Germinal center (tissue), 1 donor: ENCODE results near the gene UPF3A.
"Not testable (repeated sequence)": the region's sequence is repeated elsewhere in the genome, so short reads cannot be mapped to it uniquely, and the experiment has no call there.

Experiments
- DNase-seq: peaks from one replicate; pipeline ENCODE4 v3.0.0; 2012; ENCODE audit warnings: mixed read lengths, low spot score

Gene UPF3A

GRCh38 chr13:114281351-114282040 lies at the start of gene UPF3A:
UPF3A (plus strand) TSS chr13:114281601; CDS start chr13:114281640, 39 bp downstream.
- peak; percentile 86 for DNase-seq

- no peak for DNase-seq
These were observed 49.5 kb upstream of the UPF3A start for GRCh38 chr13:114231886-114232285.

GRCh38 chr13:114234266-114234644 lies 47.1 kb upstream of the UPF3A start:
- no peak for DNase-seq

- DNase-seq = peak; percentile 86
These were observed 46.6 kb upstream of the UPF3A start, which contains the start of gene CDC16 for GRCh38 chr13:114234645-114235421. CDC16 (plus strand) TSS chr13:114234897; CDS start chr13:114235085, 188 bp downstream.

- no peak for DNase-seq
These were observed 45.7 kb upstream of the UPF3A start for GRCh38 chr13:114235697-114236096.

- no peak for DNase-seq
These were observed 45.2 kb upstream of the UPF3A start for GRCh38 chr13:114236227-114236626.

- DNase-seq = no peak
These were observed 43.8 kb upstream of the UPF3A start for GRCh38 chr13:114237415-114238112.

- no peak for DNase-seq
These were observed 39.5 kb upstream of the UPF3A start for GRCh38 chr13:114241918-114242317.

- DNase-seq = no peak
These were observed 37.4 kb upstream of the UPF3A start for GRCh38 chr13:114243971-114244370.

GRCh38 chr13:114244637-114245036 lies 36.8 kb upstream of the UPF3A start:
- no peak for DNase-seq

- DNase-seq = no peak
These were observed 33.4 kb upstream of the UPF3A start for GRCh38 chr13:114248011-114248410.

- no peak for DNase-seq
These were observed 32.3 kb upstream of the UPF3A start for GRCh38 chr13:114249077-114249476.

GRCh38 chr13:114251639-114252440 lies 29.6 kb upstream of the UPF3A start:
- not testable (repeated sequence) for DNase-seq

- DNase-seq = no peak
These were observed 24.9 kb upstream of the UPF3A start for GRCh38 chr13:114256547-114256946.

- no peak for DNase-seq
These were observed 24.4 kb upstream of the UPF3A start for GRCh38 chr13:114257014-114257413.

- no peak for DNase-seq
These were observed 22.8 kb upstream of the UPF3A start for GRCh38 chr13:114258589-114258988.

GRCh38 chr13:114259374-114259773 lies 22.0 kb upstream of the UPF3A start:
- DNase-seq = no peak

GRCh38 chr13:114259974-114260373 lies 21.4 kb upstream of the UPF3A start:
- no peak for DNase-seq

- DNase-seq = no peak
These were observed 20.6 kb upstream of the UPF3A start for GRCh38 chr13:114260814-114261213.

- DNase-seq = no peak
These were observed 20.0 kb upstream of the UPF3A start for GRCh38 chr13:114261328-114261965.

GRCh38 chr13:114263578-114263977 lies 17.8 kb upstream of the UPF3A start:
- DNase-seq = no peak
